HEK293 (cell line): ENCODE results near the gene BCAS3.

Source experiments
- CTCF ChIA-PET: fragments of 350-600 bp; formaldehyde crosslinking; extraction: SDS; loops from one replicate; lab custom pipeline; 2021; ENCODE audit warnings: antibody characterized with exemption; lab: Yijun Ruan, JAX
- POLR2A ChIA-PET: fragments of 300-600 bp; formaldehyde crosslinking; extraction: SDS; loops from one replicate; lab custom pipeline; 2020; ENCODE audit warnings: antibody characterized with exemption, inconsistent platforms; lab: Yijun Ruan, JAX
- H3K27ac ChIP-seq: fragments of 200-500 bp; sonication (Bioruptor generic); 2 replicates; pipeline ENCODE4 v1.5.1; 2014; ENCODE audit warnings: low read depth, low read length, control low read depth, inconsistent platforms; ENCODE audit errors: extremely low read depth
- H3K36me3 ChIP-seq, 2 experiments: fragments of 200-500 bp in 1 of 2; sonication (Bioruptor generic) in 1 of 2; 1 replicate in 1 of 2; 2 replicates in 1 of 2; pipeline ENCODE4 v1.5.1; 2014 to 2017; ENCODE audit warnings: inconsistent platforms in 2 of 2, low read length in 2 of 2; ENCODE audit not compliant: control insufficient read depth in 2 of 2, insufficient read depth in 1 of 2
- H3K4me1 ChIP-seq: fragments of 200-500 bp; sonication (Bioruptor generic); 2 replicates; pipeline ENCODE4 v1.5.1; 2014; ENCODE audit warnings: mild to moderate bottlenecking, low read length, inconsistent platforms; ENCODE audit not compliant: control insufficient read depth, insufficient read depth
- H3K4me3 ChIP-seq: 2 replicates; pipeline ENCODE4 v1.5.1; 2011; ENCODE audit warnings: low read depth, mild to moderate bottlenecking, control low read depth, low read length, moderate library complexity
- H3K9me3 ChIP-seq: fragments of 200-500 bp; sonication (Bioruptor generic); 2 replicates; pipeline ENCODE4 v1.5.1; 2014; ENCODE audit warnings: low read depth, low read length, inconsistent platforms; ENCODE audit not compliant: control insufficient read depth, insufficient read depth
- ATF2 ChIP-seq: fragments of 450-650 bp; formaldehyde crosslinking; IDR thresholded peaks from 2 replicates; pipeline ENCODE4 v1.5.1; 2016; ENCODE audit warnings: missing biosample characterization, missing genetic modification characterization, low read depth
- EGR2 ChIP-seq: fragments of 450-650 bp; formaldehyde crosslinking; IDR thresholded peaks from 2 replicates; pipeline ENCODE4 v1.5.1; 2016; ENCODE audit warnings: low read depth, missing biosample characterization, missing genetic modification characterization
- PBX3 ChIP-seq: sonication (generic); formaldehyde crosslinking; IDR thresholded peaks from 2 replicates; pipeline ENCODE4 v1.8.1; 2022; ENCODE audit warnings: mild to moderate bottlenecking, moderate library complexity, missing genetic modification reagents
- RBAK ChIP-seq: fragments of 450-650 bp; formaldehyde crosslinking; IDR thresholded peaks from 2 replicates; pipeline ENCODE4 v1.5.1; 2016; ENCODE audit warnings: missing biosample characterization, missing genetic modification characterization
- TRIM28 ChIP-seq: IDR thresholded peaks from 2 replicates; pipeline ENCODE4 v1.6.1; 2011; ENCODE audit warnings: low read length, control low read depth, borderline replicate concordance
- ZBTB7A ChIP-seq: fragments of 450-650 bp; formaldehyde crosslinking; IDR thresholded peaks from 2 replicates; pipeline ENCODE4 v1.5.1; 2016; ENCODE audit warnings: low read depth, missing biosample characterization, missing genetic modification characterization
- ZFHX2 ChIP-seq: fragments of 450-650 bp; formaldehyde crosslinking; conservative IDR thresholded peaks from 2 replicates; pipeline ENCODE4 v1.5.1; 2016; ENCODE audit warnings: missing biosample characterization, missing genetic modification characterization
- ZNF133 ChIP-seq: fragments of 450-650 bp; formaldehyde crosslinking; IDR thresholded peaks from 2 replicates; pipeline ENCODE4 v1.5.1; 2016; ENCODE audit warnings: missing biosample characterization, missing genetic modification characterization
- ZNF140 ChIP-seq: fragments of 450-650 bp; formaldehyde crosslinking; IDR thresholded peaks from 2 replicates; pipeline ENCODE4 v1.5.1; 2016; ENCODE audit warnings: missing biosample characterization, missing genetic modification characterization
- ZNF19 ChIP-seq: fragments of 450-650 bp; formaldehyde crosslinking; IDR thresholded peaks from 2 replicates; pipeline ENCODE4; 2016; ENCODE audit warnings: missing biosample characterization, missing genetic modification characterization, low read depth
- ZNF521 ChIP-seq: fragments of 450-650 bp; formaldehyde crosslinking; IDR thresholded peaks from 2 replicates; pipeline ENCODE4 v1.5.1; 2017; ENCODE audit warnings: missing biosample characterization, mild to moderate bottlenecking, missing genetic modification characterization
- ZNF571 ChIP-seq: fragments of 450-650 bp; formaldehyde crosslinking; IDR thresholded peaks from 2 replicates; pipeline ENCODE4 v1.5.0; 2017; ENCODE audit warnings: missing biosample characterization, missing genetic modification characterization
- ZNF600 ChIP-seq: fragments of 450-650 bp; formaldehyde crosslinking; IDR thresholded peaks from 2 replicates; pipeline ENCODE4 v1.5.1; 2016; ENCODE audit warnings: missing biosample characterization, missing genetic modification characterization
- ZNF621 ChIP-seq: fragments of 450-650 bp; formaldehyde crosslinking; IDR thresholded peaks from 2 replicates; pipeline ENCODE4 v1.5.1; 2017; ENCODE audit warnings: missing biosample characterization, missing genetic modification characterization
- ZNF639 ChIP-seq: fragments of 450-650 bp; formaldehyde crosslinking; IDR thresholded peaks from 2 replicates; pipeline ENCODE4 v1.5.1; 2016; ENCODE audit warnings: missing biosample characterization, missing genetic modification characterization
- ZNF677 ChIP-seq: fragments of 450-650 bp; IDR thresholded peaks from 2 replicates; pipeline ENCODE4 v1.5.0; 2018; ENCODE audit warnings: missing biosample characterization, mild to moderate bottlenecking, missing genetic modification characterization, moderate library complexity
- ZNF785 ChIP-seq: fragments of 450-650 bp; formaldehyde crosslinking; IDR thresholded peaks from 2 replicates; pipeline ENCODE4 v1.5.1; 2016; ENCODE audit warnings: missing biosample characterization, missing genetic modification characterization
- TF ChIP-seq, protein P1 (sequence below): fragments of 450-650 bp; formaldehyde crosslinking; IDR thresholded peaks from 2 replicates; pipeline ENCODE4 v1.5.1; 2016; ENCODE audit warnings: missing biosample characterization, missing genetic modification characterization

The BCAS3 gene

GRCh38 chr17:61338874-61339478 lies 661.3 kb downstream of the BCAS3 start (continued):
- TF ChIP-seq ZNF521 (tag by site-specific recombination): no peak
- no peak for TF ChIP-seq ZNF140 (tag by site-specific recombination)
- TF ChIP-seq ZBTB7A: no peak
- no peak for TF ChIP-seq ZNF571 (tag by site-specific recombination)
- TF ChIP-seq ZNF19 (tag by site-specific recombination): no peak

DNA sequence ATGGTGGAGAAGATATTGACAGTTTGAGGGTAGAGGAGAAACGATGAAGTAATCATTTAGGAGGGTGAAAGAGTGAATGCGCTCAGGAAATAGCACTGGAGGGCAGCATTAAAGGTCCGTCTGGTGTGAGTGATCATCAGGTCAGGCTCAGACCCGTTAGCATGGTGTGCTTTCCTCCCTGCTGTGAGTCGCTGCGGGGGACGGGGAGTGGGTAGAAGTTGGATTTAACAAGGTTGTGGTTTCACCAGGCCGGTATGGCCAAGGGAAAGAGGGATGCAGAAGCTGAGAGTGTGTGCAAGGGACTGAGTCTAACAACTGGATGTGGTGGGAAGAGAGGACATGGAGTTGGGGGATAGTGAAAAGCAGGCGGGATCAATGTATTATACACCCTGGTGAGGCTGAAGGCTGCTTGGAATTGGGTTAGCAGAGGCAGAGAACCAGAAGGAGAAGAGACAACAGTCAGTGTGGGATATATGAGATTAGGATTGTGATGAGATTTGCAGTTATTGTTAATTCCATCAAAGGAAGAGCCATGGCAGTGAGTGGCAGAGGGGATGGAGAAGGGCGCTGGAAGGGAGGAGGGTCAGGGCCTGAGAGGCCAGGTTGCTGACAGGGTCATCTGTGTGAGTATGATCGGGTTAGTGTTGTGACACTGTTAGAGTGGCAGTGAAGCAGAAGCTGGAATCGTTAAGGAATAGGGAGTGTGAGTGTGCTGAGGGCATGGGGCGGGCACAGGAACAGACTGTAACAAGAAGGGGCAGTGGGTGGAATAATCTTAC lies 663.0 kb downstream of the BCAS3 start:
- H3K9me3 ChIP-seq: no peaks in the 10 kb centered on the region
- TF ChIP-seq ZFHX2 (peak; percentile 69), ATF2 (peak; percentile 31; the same call in 1 of the 2 replicates), EGR2 (tag by site-specific recombination) (peak; percentile 87), ZNF677 (no peak), ZNF639 (tag by site-specific recombination) (no peak), ZNF600 (tag by site-specific recombination) (peak; percentile 39; the same call in 1 of the 2 replicates), ZNF785 (no peak)
- TF ChIP-seq, protein P1, sequence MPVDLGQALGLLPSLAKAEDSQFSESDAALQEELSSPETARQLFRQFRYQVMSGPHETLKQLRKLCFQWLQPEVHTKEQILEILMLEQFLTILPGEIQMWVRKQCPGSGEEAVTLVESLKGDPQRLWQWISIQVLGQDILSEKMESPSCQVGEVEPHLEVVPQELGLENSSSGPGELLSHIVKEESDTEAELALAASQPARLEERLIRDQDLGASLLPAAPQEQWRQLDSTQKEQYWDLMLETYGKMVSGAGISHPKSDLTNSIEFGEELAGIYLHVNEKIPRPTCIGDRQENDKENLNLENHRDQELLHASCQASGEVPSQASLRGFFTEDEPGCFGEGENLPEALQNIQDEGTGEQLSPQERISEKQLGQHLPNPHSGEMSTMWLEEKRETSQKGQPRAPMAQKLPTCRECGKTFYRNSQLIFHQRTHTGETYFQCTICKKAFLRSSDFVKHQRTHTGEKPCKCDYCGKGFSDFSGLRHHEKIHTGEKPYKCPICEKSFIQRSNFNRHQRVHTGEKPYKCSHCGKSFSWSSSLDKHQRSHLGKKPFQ (tag by site-specific recombination): peak; percentile 72; the same call in 1 of the 2 replicates
- no peak overlapping the region for H3K27ac ChIP-seq
- H3K36me3 ChIP-seq: no peaks in the 10 kb centered on the region
- POLR2A ChIA-PET: no interaction called here
- peaks cover 28% of the 10 kb centered on the region for H3K4me1 ChIP-seq
- CTCF ChIA-PET: interaction anchor here (0.6 kb wide), 1 partner anchor 541 kb away, joined by 3 read pairs; no protein-coding TSS in a partner anchor
- H3K4me3 ChIP-seq: no peak overlapping the region

GRCh38 chr17:61343576-61343975 lies 665.9 kb downstream of the BCAS3 start:
- no peaks in the 10 kb centered on the region for H3K36me3 ChIP-seq
- peaks cover 4% of the 10 kb centered on the region for H3K4me1 ChIP-seq
- no peaks in the 10 kb centered on the region for H3K9me3 ChIP-seq
- TF ChIP-seq TRIM28: no peak
- TF ChIP-seq PBX3 (CRISPR knock-in tag): no peak
- no peak for TF ChIP-seq RBAK (tag by site-specific recombination)
- no peak for TF ChIP-seq ZNF133 (tag by site-specific recombination)
- no peak for TF ChIP-seq ATF2
- TF ChIP-seq ZNF621 (tag by site-specific recombination): no peak
- TF ChIP-seq, all 188 proteins: peak for 0
- ChIA-PET POLR2A (no interaction called here), CTCF (interaction anchor here (0.6 to 0.7 kb wide), 2 partner anchors 346 to 372 kb away, joined by 3 read pairs; no protein-coding TSS in a partner anchor)
- H3K27ac ChIP-seq: no peak overlapping the region
- H3K4me3 ChIP-seq: no peak overlapping the region
